Activated CD4-positive, CD25-positive, alpha-beta regulatory T cell treated with anti-CD3 and anti-CD28 coated beads, Interleukin-2, amount 50 U/mL, for 16 hours (primary cell): Measurements from ENCODE around the gene SEPTIN10.
"Not testable (repeated sequence)": the region's sequence is repeated elsewhere in the genome, so short reads cannot be mapped to it uniquely, and the experiment has no call there.

Experiments
- DNase-seq: peaks from one replicate; pipeline ENCODE4 v3.0.0-alpha.2; 2020; ENCODE audit warnings: low read depth, low spot score

SEPTIN10 gene

GRCh38 chr2:109633284-109633961, 19.7 kb upstream of the SEPTIN10 start:
- DNase-seq: no peak

GRCh38 chr2:109632158-109632789, 18.5 kb upstream of the SEPTIN10 start:
- DNase-seq: no peak

- no peak for DNase-seq
These were observed 18.0 kb upstream of the SEPTIN10 start for GRCh38 chr2:109631741-109632140.

GRCh38 chr2:109630441-109631430, 17.0 kb upstream of the SEPTIN10 start:
- DNase-seq: no peak

GRCh38 chr2:109629867-109630266, 16.1 kb upstream of the SEPTIN10 start:
- no peak for DNase-seq

- DNase-seq: not testable (repeated sequence)
These were observed 14.6 kb upstream of the SEPTIN10 start for GRCh38 chr2:109628321-109628720.

GRCh38 chr2:109624339-109624738, 10.6 kb upstream of the SEPTIN10 start:
- no peak for DNase-seq

- no peak for DNase-seq
These were observed 10.2 kb upstream of the SEPTIN10 start for GRCh38 chr2:109623923-109624322.

GRCh38 chr2:109623297-109623696, 9.5 kb upstream of the SEPTIN10 start:
- no peak for DNase-seq

- no peak for DNase-seq
These were observed 5.4 kb upstream of the SEPTIN10 start for GRCh38 chr2:109619032-109619615.

- DNase-seq: no peak
These were observed 2.4 kb upstream of the SEPTIN10 start for GRCh38 chr2:109616184-109616583.

GRCh38 chr2:109615637-109616144, 1.9 kb upstream of the SEPTIN10 start:
- DNase-seq: no peak

- no peak for DNase-seq
These were observed 1.2 kb upstream of the SEPTIN10 start for GRCh38 chr2:109614715-109615636.

- no peak for DNase-seq
These were observed 465 bp downstream of the SEPTIN10 start for GRCh38 chr2:109613081-109613921.

GRCh38 chr2:109611467-109612095, 2.2 kb downstream of the SEPTIN10 start:
- no peak for DNase-seq

- no peak for DNase-seq
These were observed 4.3 kb downstream of the SEPTIN10 start for GRCh38 chr2:109609352-109610024.

GRCh38 chr2:109607766-109608165, 6.0 kb downstream of the SEPTIN10 start:
- no peak for DNase-seq

- DNase-seq: no peak
These were observed 9.2 kb downstream of the SEPTIN10 start for GRCh38 chr2:109604597-109604996.
